K562 (cell line): ENCODE data around the gene TRIM68. TPM values are rescaled to one million over a fixed set of nuclear protein-coding genes. Genes with fewer than 3 reads are reported as not detected.

Experiments used
- ATAC-seq: fragments of 200-7000 bp; cut with Tn5 transposase; 3 replicates; pipeline ENCODE4 v1.9.1; 2020; ENCODE audit warnings: moderate library complexity
- BruUV-seq: library from RNA; stranded (reverse); fragments of 400-500 nt; replicated peaks from 2 replicates; lab custom pipeline; 2021; lab: Mats Ljungman, UMichigan
- CTCF ChIA-PET: fragments of 300-600 bp; formaldehyde crosslinking; extraction: SDS; loops from one replicate; lab custom pipeline; 2021; ENCODE audit warnings: low intra/inter-chr PET ratio; lab: Yijun Ruan, JAX
- POLR2A ChIA-PET: fragments of 300-600, 350-650 bp; sonication (Branson Sonifier 250); formaldehyde crosslinking; extraction: SDS; loops from one replicate; lab custom pipeline; 2021; ENCODE audit warnings: antibody characterized with exemption, inconsistent platforms; lab: Yijun Ruan, JAX
- DNase-seq, 4 experiments: peaks; one replicate each; pipeline versions ENCODE4 v3.0.0 to v3.0.0-alpha.2; 2011 to 2018; ENCODE audit warnings: low spot score in 3 of 4, mixed read lengths in 3 of 4; ENCODE audit errors: extremely low read depth in 1 of 4
- FAIRE-seq: peaks from 2 replicates; lab custom pipeline; 2011; peaks lifted over from hg19 to GRCh38; lab: Jason Lieb, UNC
- H2AFZ ChIP-seq: 2 replicates; pipeline ENCODE4 v1.6.0; 2011; ENCODE audit warnings: low read depth, low read length, control low read depth, inconsistent platforms
- H3K27ac ChIP-seq: fragments of 200-600 bp; 3 replicates; pipeline ENCODE4 v1.8.0; 2011; ENCODE audit warnings: low read depth, mild to moderate bottlenecking, control low read depth, inconsistent platforms, low read length, moderate library complexity, mixed read lengths; ENCODE audit errors: extremely low read depth
- H3K27me3 ChIP-seq, 2 experiments: fragments of 300-600 bp in 1 of 2; 2 replicates in 1 of 2; 3 replicates in 1 of 2; pipeline versions ENCODE4 v1.6.0 to v1.8.0; 2011; ENCODE audit warnings: inconsistent platforms in 2 of 2, low read length in 2 of 2, mild to moderate bottlenecking in 1 of 2, mixed read lengths in 1 of 2, moderate library complexity in 1 of 2; ENCODE audit not compliant: control insufficient read depth in 2 of 2, insufficient read depth in 2 of 2
- H3K36me3 ChIP-seq: fragments of 300-600 bp; 3 replicates; pipeline ENCODE4 v1.8.0; 2011; ENCODE audit warnings: mild to moderate bottlenecking, low read length, inconsistent platforms; ENCODE audit not compliant: control insufficient read depth, insufficient read depth
- H3K4me1 ChIP-seq, 2 experiments: fragments of 200-600 bp in 1 of 2; replicated peaks in 1 of 2; 2 replicates in 1 of 2; 3 replicates in 1 of 2; pipeline versions ENCODE4 v1.5.1 to v1.8.0; 2011; ENCODE audit warnings: inconsistent platforms in 2 of 2, low read length in 2 of 2, mild to moderate bottlenecking in 1 of 2, mixed read lengths in 1 of 2, moderate library complexity in 1 of 2; ENCODE audit not compliant: control insufficient read depth in 2 of 2, insufficient read depth in 2 of 2
- H3K4me2 ChIP-seq: 2 replicates; pipeline ENCODE4 v1.6.1; 2011; ENCODE audit warnings: low read length, control low read depth, inconsistent platforms, mixed read lengths; ENCODE audit not compliant: insufficient read depth
- H3K4me3 ChIP-seq: fragments of 200-600 bp; sonication (generic), shearing (Covaris generic); 2 replicates; pipeline ENCODE4 v1.5.1; 2016; ENCODE audit warnings: control low read depth, inconsistent platforms
- H3K79me2 ChIP-seq: fragments of 200-600 bp; 3 replicates; pipeline ENCODE4 v1.8.0; 2011; ENCODE audit warnings: low read length, inconsistent platforms; ENCODE audit not compliant: control insufficient read depth, insufficient read depth
- H3K9ac ChIP-seq, 2 experiments: 2 replicates each; pipeline versions ENCODE4 v1.6.0 to v1.6.1; 2011; ENCODE audit warnings: low read depth in 2 of 2, low read length in 2 of 2, control low read depth in 1 of 2, inconsistent platforms in 1 of 2, mild to moderate bottlenecking in 1 of 2, mixed read lengths in 1 of 2; ENCODE audit not compliant: insufficient read depth in 1 of 2
- H3K9me1 ChIP-seq: one replicate; pipeline ENCODE4 v1.6.0; 2011; ENCODE audit warnings: inconsistent platforms, mild to moderate bottlenecking, low read length, moderate library complexity; ENCODE audit not compliant: control insufficient read depth, insufficient read depth
- H3K9me3 ChIP-seq: replicated peaks from 2 replicates; pipeline ENCODE4 v1.5.1; 2011; ENCODE audit warnings: low read depth, low read length, inconsistent platforms; ENCODE audit not compliant: control insufficient read depth, insufficient read depth
- H4K20me1 ChIP-seq: replicated peaks from 2 replicates; pipeline ENCODE4 v1.6.1; 2011; ENCODE audit warnings: low read length, inconsistent platforms, mixed read lengths; ENCODE audit not compliant: control insufficient read depth, insufficient read depth
- BCL6 ChIP-seq: fragments of 250-450 bp; sonication (Bioruptor Pico); IDR thresholded peaks from 2 replicates; pipeline ENCODE4 v1.4.0; 2020
- BDP1 ChIP-seq: IDR thresholded peaks from 3 replicates; pipeline ENCODE4 v1.6.1; 2011; ENCODE audit not compliant: insufficient read length, insufficient read depth
- CBFA2T3 ChIP-seq: fragments of 450-650 bp; IDR thresholded peaks from 2 replicates; pipeline ENCODE4 v1.6.1; 2017
- CCAR2 ChIP-seq: fragments of 200-400 bp; formaldehyde crosslinking; IDR thresholded peaks from 2 replicates; pipeline ENCODE4 v1.6.1; 2017; ENCODE audit warnings: mild to moderate bottlenecking, low read depth, low read length
- HDAC8 ChIP-seq: fragments of 450-650 bp; IDR thresholded peaks from 2 replicates; pipeline ENCODE4 v1.6.1; 2016; ENCODE audit warnings: mild to moderate bottlenecking, missing genetic modification characterization, moderate library complexity, missing compliant biosample characterization
- HMG20A ChIP-seq: fragments of 450-650 bp; formaldehyde crosslinking; conservative IDR thresholded peaks from 2 replicates; pipeline ENCODE4 v1.4.0; 2020; ENCODE audit warnings: mild to moderate bottlenecking, mixed read lengths
- HNRNPUL1 ChIP-seq: fragments of 200-400 bp; formaldehyde crosslinking; IDR thresholded peaks from 2 replicates; pipeline ENCODE4 v1.6.1; 2017; ENCODE audit warnings: low read length
- KDM1A ChIP-seq, 2 experiments: fragments of 450-650 bp; IDR thresholded peaks; 2 replicates each; pipeline ENCODE4 v1.6.1; 2016; ENCODE audit warnings: mild to moderate bottlenecking in 2 of 2
- KLF10 ChIP-seq: fragments of 250-450 bp; sonication (Bioruptor Pico); IDR thresholded peaks from 2 replicates; pipeline ENCODE4 v1.6.1; 2021; ENCODE audit warnings: matching md5 sums
- NR2F6 ChIP-seq: fragments of 450-650 bp; formaldehyde crosslinking; IDR thresholded peaks from 2 replicates; pipeline ENCODE4 v1.4.0; 2020; ENCODE audit warnings: mild to moderate bottlenecking
- SAFB ChIP-seq: fragments of 200-400 bp; formaldehyde crosslinking; IDR thresholded peaks from 2 replicates; pipeline ENCODE4 v1.6.1; 2017; ENCODE audit warnings: low read depth, low read length, borderline replicate concordance
- SMAD4 ChIP-seq: fragments of 250-450 bp; sonication (Bioruptor Pico); conservative IDR thresholded peaks from 2 replicates; pipeline ENCODE4 v1.8.0; 2021; ENCODE audit warnings: inconsistent platforms, mild to moderate bottlenecking, moderate library complexity
- SUPT5H ChIP-seq: fragments of 450-650 bp; IDR thresholded peaks from 2 replicates; pipeline ENCODE4 v1.6.1; 2016
- TCF15 ChIP-seq: fragments of 250-450 bp; sonication (Bioruptor Pico); IDR thresholded peaks from 2 replicates; pipeline ENCODE4 v1.8.0; 2022; ENCODE audit warnings: moderate library complexity, mild to moderate bottlenecking, inconsistent platforms
- ZNF511 ChIP-seq: sonication (generic); formaldehyde crosslinking; IDR thresholded peaks from 2 replicates; pipeline ENCODE4 v1.8.0; 2022; ENCODE audit warnings: mild to moderate bottlenecking, missing genetic modification reagents
- ZNF699 ChIP-seq: fragments of 250-450 bp; sonication (Bioruptor Pico); IDR thresholded peaks from 2 replicates; pipeline ENCODE4 v1.8.0; 2021; ENCODE audit warnings: mild to moderate bottlenecking, moderate library complexity; ENCODE audit not compliant: insufficient replicate concordance
- ZNF75A ChIP-seq: fragments of 450-650 bp; formaldehyde crosslinking; IDR thresholded peaks from 2 replicates; pipeline ENCODE4 v1.4.0; 2020; ENCODE audit warnings: mild to moderate bottlenecking
- WGBS: fragments of 100-300 bp; shearing (Covaris generic); methylation state at CpG from one replicate; pipeline ENCODE4 v1.1.6; 2016; ENCODE audit warnings: low coverage, mixed read lengths; ENCODE audit not compliant: insufficient coverage; ENCODE audit errors: missing lambda C conversion rate; 5-methylcytosine and 5-hydroxymethylcytosine counted together
- in situ Hi-C: fragments of 300-500 bp; cut with MboI; formaldehyde crosslinking; loops from 4 replicates; pipeline ENCODE4 v1.15.0; 2018; ENCODE audit warnings: inconsistent platforms, mixed read lengths
- intact Hi-C: fragments of 100-400 bp; cut with micrococcal nuclease; formaldehyde crosslinking; loops from 2 replicates; pipeline ENCODE4 v1.14.2; 2022
- polyA plus RNA-seq, 8 experiments: library from polyadenylated mRNA; depleted of rRNA in 4 of 8; stranded (reverse) in 5 of 8; unstranded in 3 of 8; fragments of >200 nt; fragmentation: Nextera tagmentation in 2 of 8; fragmentation: Illumina TruSeq in 1 of 8; extraction: Ambion mirVana in 2 of 8; extraction: Trizol in 1 of 8; gene quantifications; 2 replicates each; pipeline versions ENCODE4 v1.2.1 to v1.2.3, GENCODE V29; 2011 to 2014; ENCODE audit warnings: inconsistent platforms in 1 of 8, missing spikeins in 1 of 8
- total RNA-seq, 7 experiments: library from RNA; depleted of rRNA in 6 of 7; stranded (reverse); fragments of >200 nt in 6 of 7; fragmentation: Illumina TruSeq in 2 of 7; extraction: Trizol in 2 of 7; gene quantifications; 2 replicates each; pipeline versions ENCODE4 v1.2.1 to v1.2.3, GENCODE V29; 2011 to 2021; ENCODE audit warnings: low replicate concordance in 1 of 7
- TF ChIP-seq, protein P1 (sequence below): IDR thresholded peaks from 3 replicates; pipeline ENCODE4 v1.6.1; 2011; ENCODE audit warnings: borderline replicate concordance, mild to moderate bottlenecking, moderate library complexity; ENCODE audit not compliant: insufficient read length; ENCODE audit errors: extremely low read depth

The TRIM68 gene
- total and polyA plus RNA-seq, 9 of the 15 experiments (the other 6 are each of a cell fraction or from before 2014, with no cell fraction given), result 5.2 to 10.9 (median 7.9) TPM

- TF ChIP-seq, protein P1, sequence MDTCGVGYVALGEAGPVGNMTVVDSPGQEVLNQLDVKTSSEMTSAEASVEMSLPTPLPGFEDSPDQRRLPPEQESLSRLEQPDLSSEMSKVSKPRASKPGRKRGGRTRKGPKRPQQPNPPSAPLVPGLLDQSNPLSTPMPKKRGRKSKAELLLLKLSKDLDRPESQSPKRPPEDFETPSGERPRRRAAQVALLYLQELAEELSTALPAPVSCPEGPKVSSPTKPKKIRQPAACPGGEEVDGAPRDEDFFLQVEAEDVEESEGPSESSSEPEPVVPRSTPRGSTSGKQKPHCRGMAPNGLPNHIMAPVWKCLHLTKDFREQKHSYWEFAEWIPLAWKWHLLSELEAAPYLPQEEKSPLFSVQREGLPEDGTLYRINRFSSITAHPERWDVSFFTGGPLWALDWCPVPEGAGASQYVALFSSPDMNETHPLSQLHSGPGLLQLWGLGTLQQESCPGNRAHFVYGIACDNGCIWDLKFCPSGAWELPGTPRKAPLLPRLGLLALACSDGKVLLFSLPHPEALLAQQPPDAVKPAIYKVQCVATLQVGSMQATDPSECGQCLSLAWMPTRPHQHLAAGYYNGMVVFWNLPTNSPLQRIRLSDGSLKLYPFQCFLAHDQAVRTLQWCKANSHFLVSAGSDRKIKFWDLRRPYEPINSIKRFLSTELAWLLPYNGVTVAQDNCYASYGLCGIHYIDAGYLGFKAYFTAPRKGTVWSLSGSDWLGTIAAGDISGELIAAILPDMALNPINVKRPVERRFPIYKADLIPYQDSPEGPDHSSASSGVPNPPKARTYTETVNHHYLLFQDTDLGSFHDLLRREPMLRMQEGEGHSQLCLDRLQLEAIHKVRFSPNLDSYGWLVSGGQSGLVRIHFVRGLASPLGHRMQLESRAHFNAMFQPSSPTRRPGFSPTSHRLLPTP, result no peak
- TF ChIP-seq HDAC8 (tag) (no peak), ZNF75A (no peak), BDP1 (no peak), TCF15 (no peak), SAFB (no peak), KDM1A (IDR thresholded peaks at IDR 0.05) (no peak)
- TF ChIP-seq, all 486 proteins: peak for 0
Observed at GRCh38 chr11:4565371-4565770, 42.7 kb downstream of the TRIM68 start (continued).

GRCh38 chr11:4560467-4560866, 47.6 kb downstream of the TRIM68 start:
- CTCF ChIA-PET, result no interaction called here
- no peak for TF ChIP-seq KLF10
- TF ChIP-seq HNRNPUL1, result no peak
- TF ChIP-seq HMG20A, result no peak
- TF ChIP-seq SMAD4, result no peak
- no peak for TF ChIP-seq NR2F6 (CRISPR knock-in tag)
- no peak for TF ChIP-seq CBFA2T3
- no peak for TF ChIP-seq ZNF699 (CRISPR knock-in tag)
- no peak for TF ChIP-seq CCAR2
- TF ChIP-seq ZNF511 (CRISPR knock-in tag), result no peak
- TF ChIP-seq SUPT5H, result no peak
- TF ChIP-seq BCL6 (CRISPR knock-in tag), result no peak
- BruUV-seq, result no TSS peak
- Histone ChIP-seq H3K27ac (no peak overlapping the region), H4K20me1 (no peaks in the 10 kb centered on the region), H3K9me1 (no peaks in the 10 kb centered on the region), H3K9ac (no peak overlapping the region), H3K79me2 (no peaks in the 10 kb centered on the region), H3K27me3 (no peaks in the 10 kb centered on the region; a peak in 1 of 5 replicates), H3K9me3 (no peaks in the 10 kb centered on the region), H3K4me3 (no peak overlapping the region), H3K36me3 (no peaks in the 10 kb centered on the region), H2AFZ (no peak overlapping the region), H3K4me1 (no peaks in the 10 kb centered on the region), H3K4me2 (no peak overlapping the region)
- WGBS, result 0% methylated on average over 1 of the region's 1 CpG
- intact Hi-C loops (no loop called here), in situ Hi-C loops (no loop called here)
- ATAC-seq, result no peak
- no peak for DNase-seq
- POLR2A ChIA-PET, result no interaction called here
- no peak for FAIRE-seq
